ENCODE measurements around the gene MAP2K2.

- TF ChIP-seq PATZ1 (CRISPR knock-in tag; IDR thresholded peaks at IDR 0.05; ENCODE audit: borderline replicate concordance) (no peak), ZC3H10 (CRISPR knock-in tag; IDR thresholded peaks at IDR 0.05) (no peak), PPARA (CRISPR knock-in tag; IDR thresholded peaks at IDR 0.05; ENCODE audit: borderline replicate concordance) (no peak), SNAI2 (CRISPR knock-in tag; IDR thresholded peaks at IDR 0.05) (no peak), ARNTL (CRISPR knock-in tag; IDR thresholded peaks at IDR 0.05; ENCODE audit: borderline replicate concordance, low read depth) (no peak), TOX (CRISPR knock-in tag; IDR thresholded peaks at IDR 0.05; ENCODE audit: borderline replicate concordance) (no peak), BACH2 (CRISPR knock-in tag; IDR thresholded peaks at IDR 0.05; ENCODE audit: borderline replicate concordance) (no peak), ZFP3 (CRISPR knock-in tag; IDR thresholded peaks at IDR 0.05) (no peak), RARB (CRISPR knock-in tag; IDR thresholded peaks at IDR 0.05) (no peak), OSR1 (CRISPR knock-in tag; IDR thresholded peaks at IDR 0.05) (no peak), ZNF70 (CRISPR knock-in tag; IDR thresholded peaks at IDR 0.05) (no peak)
- TF ChIP-seq, protein P1, sequence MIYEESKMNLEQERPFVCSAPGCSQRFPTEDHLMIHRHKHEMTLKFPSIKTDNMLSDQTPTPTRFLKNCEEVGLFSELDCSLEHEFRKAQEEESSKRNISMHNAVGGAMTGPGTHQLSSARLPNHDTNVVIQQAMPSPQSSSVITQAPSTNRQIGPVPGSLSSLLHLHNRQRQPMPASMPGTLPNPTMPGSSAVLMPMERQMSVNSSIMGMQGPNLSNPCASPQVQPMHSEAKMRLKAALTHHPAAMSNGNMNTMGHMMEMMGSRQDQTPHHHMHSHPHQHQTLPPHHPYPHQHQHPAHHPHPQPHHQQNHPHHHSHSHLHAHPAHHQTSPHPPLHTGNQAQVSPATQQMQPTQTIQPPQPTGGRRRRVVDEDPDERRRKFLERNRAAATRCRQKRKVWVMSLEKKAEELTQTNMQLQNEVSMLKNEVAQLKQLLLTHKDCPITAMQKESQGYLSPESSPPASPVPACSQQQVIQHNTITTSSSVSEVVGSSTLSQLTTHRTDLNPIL (CRISPR knock-in tag; IDR thresholded peaks at IDR 0.05; ENCODE audit: low read depth) = no peak
- TF ChIP-seq, protein P2, sequence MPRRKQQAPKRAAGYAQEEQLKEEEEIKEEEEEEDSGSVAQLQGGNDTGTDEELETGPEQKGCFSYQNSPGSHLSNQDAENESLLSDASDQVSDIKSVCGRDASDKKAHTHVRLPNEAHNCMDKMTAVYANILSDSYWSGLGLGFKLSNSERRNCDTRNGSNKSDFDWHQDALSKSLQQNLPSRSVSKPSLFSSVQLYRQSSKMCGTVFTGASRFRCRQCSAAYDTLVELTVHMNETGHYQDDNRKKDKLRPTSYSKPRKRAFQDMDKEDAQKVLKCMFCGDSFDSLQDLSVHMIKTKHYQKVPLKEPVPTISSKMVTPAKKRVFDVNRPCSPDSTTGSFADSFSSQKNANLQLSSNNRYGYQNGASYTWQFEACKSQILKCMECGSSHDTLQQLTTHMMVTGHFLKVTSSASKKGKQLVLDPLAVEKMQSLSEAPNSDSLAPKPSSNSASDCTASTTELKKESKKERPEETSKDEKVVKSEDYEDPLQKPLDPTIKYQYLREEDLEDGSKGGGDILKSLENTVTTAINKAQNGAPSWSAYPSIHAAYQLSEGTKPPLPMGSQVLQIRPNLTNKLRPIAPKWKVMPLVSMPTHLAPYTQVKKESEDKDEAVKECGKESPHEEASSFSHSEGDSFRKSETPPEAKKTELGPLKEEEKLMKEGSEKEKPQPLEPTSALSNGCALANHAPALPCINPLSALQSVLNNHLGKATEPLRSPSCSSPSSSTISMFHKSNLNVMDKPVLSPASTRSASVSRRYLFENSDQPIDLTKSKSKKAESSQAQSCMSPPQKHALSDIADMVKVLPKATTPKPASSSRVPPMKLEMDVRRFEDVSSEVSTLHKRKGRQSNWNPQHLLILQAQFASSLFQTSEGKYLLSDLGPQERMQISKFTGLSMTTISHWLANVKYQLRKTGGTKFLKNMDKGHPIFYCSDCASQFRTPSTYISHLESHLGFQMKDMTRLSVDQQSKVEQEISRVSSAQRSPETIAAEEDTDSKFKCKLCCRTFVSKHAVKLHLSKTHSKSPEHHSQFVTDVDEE (CRISPR knock-in tag; IDR thresholded peaks at IDR 0.05) = no peak
These were observed 40.3 kb upstream of the MAP2K2 start for GRCh38 chr19:4164262-4164661.
